ENCODE measurements around the gene RALGDS. TPM values are rescaled to one million over a fixed set of nuclear protein-coding genes. Genes with fewer than 3 reads are reported as not detected.

Gene RALGDS
- total and polyA plus RNA-seq, 2 of the 13 experiments (the other 11 are each of a cell fraction or from before 2014, with no cell fraction given): 12.9 to 25.5 TPM

DNA sequence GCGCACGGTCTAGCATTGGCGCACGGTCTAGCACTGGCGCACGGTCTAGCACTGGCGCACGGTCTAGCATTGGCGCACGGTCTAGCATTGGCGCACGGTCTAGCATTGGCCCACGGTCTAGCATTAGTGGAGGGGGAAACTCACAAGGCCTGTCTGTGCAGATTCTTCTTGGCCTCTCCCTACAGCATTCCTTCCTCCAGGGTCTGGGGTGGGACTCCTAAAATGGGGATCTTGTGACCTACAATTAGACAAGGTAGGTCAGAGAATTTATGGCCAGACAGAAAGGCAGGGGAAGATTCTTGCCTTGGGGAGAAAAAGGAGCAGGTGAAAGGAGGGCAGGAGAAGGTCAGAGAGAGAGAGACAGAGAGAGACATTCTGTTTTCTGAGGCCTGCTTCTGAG is 48.1 kb upstream of the RALGDS start:
- in situ Hi-C loops (cut with HindIII; ENCODE audit: extremely low pct_ligation_motif_present, low pct_unique_long_range_greater_than_20kb): no loop called here
- DNase-seq (ENCODE audit: low spot score) (no peak), FAIRE-seq (no peak), ATAC-seq (no peak)
- ChIA-PET CTCF (ENCODE audit: low intra/inter-chr PET ratio, low total read pairs) (no interaction called here), POLR2A (no interaction called here)
- no TSS peak for BruUV-seq (replicated peaks)
- no peaks in the 10 kb centered on the region for H3K9me3 ChIP-seq (ENCODE audit: low read length)
- 96% methylated on average over 13 of the region's 13 CpGs for WGBS (ENCODE audit: low lambda C conversion rate)
- H3K4me1 ChIP-seq (ENCODE audit: insufficient read depth, low read length): no peaks in the 10 kb centered on the region
- H3K27ac ChIP-seq (ENCODE audit: extremely low read length, insufficient read depth, low read length): no peak overlapping the region
- no peaks in the 10 kb centered on the region for H3K79me2 ChIP-seq (ENCODE audit: insufficient read depth, low read length)
- H3K4me3 ChIP-seq (replicated peaks in 1 of 3; ENCODE audit: insufficient read depth in 1 of 3, low read depth in 2 of 3, low read length in 3 of 3): no peak overlapping the region
- no peak overlapping the region for H3K4me2 ChIP-seq (ENCODE audit: low read depth, low read length)
- H2AFZ ChIP-seq (ENCODE audit: low read length): no peak overlapping the region
- H4K20me1 ChIP-seq (ENCODE audit: insufficient read depth, low read length): no peaks in the 10 kb centered on the region
- H3K9ac ChIP-seq (ENCODE audit: insufficient read depth, low read depth, low read length): no peak overlapping the region
- no peaks in the 10 kb centered on the region for H3K36me3 ChIP-seq (replicated peaks in 1 of 2; ENCODE audit: control insufficient read depth in 1 of 2, insufficient read depth in 2 of 2, low read length in 2 of 2)
- no peak for TF ChIP-seq MBD4 (IDR thresholded peaks at IDR 0.05; ENCODE audit: borderline replicate concordance, low read length)
- intact Hi-C loops (cut with micrococcal nuclease; ENCODE audit: unreplicated experiment): no loop called here
- peaks cover 3 to 27% of the 10 kb centered on the region in 2 experiments; a peak in 4 of 5 replicates for H3K27me3 ChIP-seq (ENCODE audit: control insufficient read depth in 1 of 2, insufficient read depth in 2 of 2, low read length in 2 of 2)

DNA sequence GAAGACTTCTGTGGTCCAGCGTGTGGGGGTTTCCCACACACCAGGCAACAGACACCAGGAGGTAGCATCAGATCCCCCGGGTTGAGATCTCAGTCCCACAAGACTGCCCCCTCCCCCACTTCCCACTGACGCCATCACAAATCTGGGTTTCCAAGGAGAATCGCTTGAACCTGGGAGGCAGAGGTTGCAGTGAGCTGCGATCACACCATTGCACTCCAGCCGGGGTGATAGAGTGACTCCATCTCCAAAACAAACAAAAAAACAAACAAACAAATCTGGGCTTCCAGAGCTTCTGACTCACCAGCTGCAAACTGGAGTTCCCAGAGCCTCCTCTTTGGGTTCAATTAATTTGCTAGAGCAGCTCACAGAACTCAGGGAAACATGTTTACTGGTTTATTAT is 47.4 kb upstream of the RALGDS start:
- no peaks in the 10 kb centered on the region for H3K9me3 ChIP-seq (ENCODE audit: low read length)
- 19% methylated on average over 6 of the region's 6 CpGs for WGBS (ENCODE audit: low lambda C conversion rate)
- peaks cover 3 to 24% of the 10 kb centered on the region in 2 experiments; a peak in 4 of 5 replicates for H3K27me3 ChIP-seq (ENCODE audit: control insufficient read depth in 1 of 2, insufficient read depth in 2 of 2, low read length in 2 of 2)
- H2AFZ ChIP-seq (ENCODE audit: low read length): no peak overlapping the region
- intact Hi-C loops (cut with micrococcal nuclease; ENCODE audit: unreplicated experiment) (no loop called here), in situ Hi-C loops (cut with HindIII; ENCODE audit: extremely low pct_ligation_motif_present, low pct_unique_long_range_greater_than_20kb) (no loop called here)
- H4K20me1 ChIP-seq (ENCODE audit: insufficient read depth, low read length): no peaks in the 10 kb centered on the region
- no peaks in the 10 kb centered on the region for H3K4me1 ChIP-seq (ENCODE audit: insufficient read depth, low read length)
- ATAC-seq (no peak), DNase-seq (ENCODE audit: low spot score) (no peak), FAIRE-seq (no peak)
- ChIA-PET CTCF (ENCODE audit: low intra/inter-chr PET ratio, low total read pairs) (no interaction called here), POLR2A (no interaction called here)
- H3K4me2 ChIP-seq (ENCODE audit: low read depth, low read length): no peak overlapping the region
- H3K36me3 ChIP-seq (replicated peaks in 1 of 2; ENCODE audit: control insufficient read depth in 1 of 2, insufficient read depth in 2 of 2, low read length in 2 of 2): no peaks in the 10 kb centered on the region
- H3K9ac ChIP-seq (ENCODE audit: insufficient read depth, low read depth, low read length): no peak overlapping the region
- no peak for TF ChIP-seq MZF1 (CRISPR knock-in tag; IDR thresholded peaks at IDR 0.05; ENCODE audit: borderline replicate concordance)
- TF ChIP-seq GATAD2A (CRISPR knock-in tag; IDR thresholded peaks at IDR 0.05): no peak
- TF ChIP-seq, protein P1, sequence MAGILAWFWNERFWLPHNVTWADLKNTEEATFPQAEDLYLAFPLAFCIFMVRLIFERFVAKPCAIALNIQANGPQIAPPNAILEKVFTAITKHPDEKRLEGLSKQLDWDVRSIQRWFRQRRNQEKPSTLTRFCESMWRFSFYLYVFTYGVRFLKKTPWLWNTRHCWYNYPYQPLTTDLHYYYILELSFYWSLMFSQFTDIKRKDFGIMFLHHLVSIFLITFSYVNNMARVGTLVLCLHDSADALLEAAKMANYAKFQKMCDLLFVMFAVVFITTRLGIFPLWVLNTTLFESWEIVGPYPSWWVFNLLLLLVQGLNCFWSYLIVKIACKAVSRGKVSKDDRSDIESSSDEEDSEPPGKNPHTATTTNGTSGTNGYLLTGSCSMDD (CRISPR knock-in tag; IDR thresholded peaks at IDR 0.05): no peak
- no peak for TF ChIP-seq ZBTB8A (CRISPR knock-in tag; IDR thresholded peaks at IDR 0.05; ENCODE audit: borderline replicate concordance, low read depth)
- TF ChIP-seq HOXA9 (CRISPR knock-in tag; IDR thresholded peaks at IDR 0.05; ENCODE audit: borderline replicate concordance): no peak
- no peak for TF ChIP-seq ZNF543 (CRISPR knock-in tag; IDR thresholded peaks at IDR 0.05)
- TF ChIP-seq MXI1 (IDR thresholded peaks at IDR 0.05; ENCODE audit: borderline replicate concordance, low read depth, low read length): no peak
- TF ChIP-seq SMYD3 (CRISPR knock-in tag; IDR thresholded peaks at IDR 0.05): no peak
- TF ChIP-seq RXRB (CRISPR knock-in tag; IDR thresholded peaks at IDR 0.05; ENCODE audit: borderline replicate concordance): no peak
- TF ChIP-seq CAMTA2 (CRISPR knock-in tag; IDR thresholded peaks at IDR 0.05; ENCODE audit: borderline replicate concordance): no peak
- no peak overlapping the region for H3K27ac ChIP-seq (ENCODE audit: extremely low read length, insufficient read depth, low read length)
- no peaks in the 10 kb centered on the region for H3K79me2 ChIP-seq (ENCODE audit: insufficient read depth, low read length)
- no peak overlapping the region for H3K4me3 ChIP-seq (replicated peaks in 1 of 3; ENCODE audit: insufficient read depth in 1 of 3, low read depth in 2 of 3, low read length in 3 of 3)
- no TSS peak for BruUV-seq (replicated peaks)
